A673 (cell line): ENCODE results near the gene TAS1R2. TPM values are rescaled to one million over a fixed set of nuclear protein-coding genes. Genes with fewer than 3 reads are reported as not detected.

ENCODE experiments used
- BruUV-seq: library from RNA; stranded (reverse); fragments of 400-500 nt; replicated peaks from 2 replicates; lab custom pipeline; 2021; lab: Mats Ljungman, UMichigan
- CTCF ChIA-PET: fragments of 300-600 bp; sonication (Branson Sonifier 250); formaldehyde crosslinking; loops from one replicate; lab custom pipeline; 2022; ENCODE audit warnings: antibody characterized with exemption; lab: Charles Lee
- POLR2A ChIA-PET: fragments of 300-600 bp; sonication (Branson Sonifier 250); formaldehyde crosslinking; loops from one replicate; lab custom pipeline; 2022; ENCODE audit warnings: antibody characterized with exemption; ENCODE audit not compliant: low non-redundant PET; lab: Charles Lee
- DNase-seq: peaks from one replicate; pipeline ENCODE4 v3.0.0-alpha.2; 2015; ENCODE audit warnings: low spot score
- H3K27ac ChIP-seq: fragments of 200-600 bp; sonication (generic); 2 replicates; pipeline ENCODE4 v1.5.1; 2016; ENCODE audit warnings: mixed run types, low read depth, mild to moderate bottlenecking, mixed read lengths, antibody characterized with exemption, low read length; ENCODE audit not compliant: poor library complexity, severe bottlenecking
- H3K27me3 ChIP-seq: fragments of 200-600 bp; sonication (generic); replicated peaks from 2 replicates; pipeline ENCODE4 v1.6.1; 2017; ENCODE audit warnings: mixed run types, low read depth, mild to moderate bottlenecking, mixed read lengths, antibody characterized with exemption, low read length; ENCODE audit not compliant: insufficient read depth, poor library complexity
- H3K36me3 ChIP-seq: fragments of 200-600 bp; sonication (generic); 2 replicates; pipeline ENCODE4 v1.6.1; 2016; ENCODE audit warnings: mixed run types, mild to moderate bottlenecking, mixed read lengths, antibody characterized with exemption, low read length; ENCODE audit not compliant: insufficient read depth, poor library complexity, severe bottlenecking
- H3K4me1 ChIP-seq: fragments of 200-600 bp; sonication (generic); 2 replicates; pipeline ENCODE4 v1.6.1; 2017; ENCODE audit warnings: mixed run types, mild to moderate bottlenecking, mixed read lengths, antibody characterized with exemption, low read length; ENCODE audit not compliant: insufficient read depth, poor library complexity, severe bottlenecking
- H3K4me3 ChIP-seq: fragments of 200-600 bp; sonication (generic); 2 replicates; pipeline ENCODE4 v1.5.1; 2016; ENCODE audit warnings: low read depth, mixed run types, mild to moderate bottlenecking, mixed read lengths, low read length; ENCODE audit not compliant: poor library complexity, severe bottlenecking
- H3K9me3 ChIP-seq: fragments of 200-600 bp; sonication (generic); 2 replicates; pipeline ENCODE4 v1.6.1; 2016; ENCODE audit warnings: mixed run types, low read depth, mild to moderate bottlenecking, mixed read lengths, antibody characterized with exemption, low read length; ENCODE audit not compliant: poor library complexity, severe bottlenecking
- EZH2 ChIP-seq: fragments of 200-600 bp; sonication (generic); IDR thresholded peaks from 2 replicates; pipeline ENCODE4 v1.6.1; 2017; ENCODE audit warnings: borderline replicate concordance, low read depth, mild to moderate bottlenecking, mixed read lengths, antibody characterized with exemption, low read length; ENCODE audit not compliant: poor library complexity, severe bottlenecking
- intact Hi-C: fragments of 100-400 bp; cut with micrococcal nuclease; formaldehyde crosslinking; loops from one replicate; pipeline ENCODE4 v1.10.0; 2022; ENCODE audit not compliant: unreplicated experiment
- total RNA-seq: library from RNA; stranded (reverse); gene quantifications from 2 replicates; pipeline ENCODE4 v1.2.3, GENCODE V29; 2021
- TF ChIP-seq, protein P1 (sequence below): fragments of 300-800, 200-600 bp; sonication (generic); conservative IDR thresholded peaks from 2 replicates; pipeline ENCODE4 v1.5.1; 2017; ENCODE audit warnings: low read depth, mild to moderate bottlenecking, antibody characterized with exemption, low read length, moderate library complexity, mixed read lengths

TAS1R2 gene
- total RNA-seq, 1 experiment from 2014 or later: not detected

DNA sequence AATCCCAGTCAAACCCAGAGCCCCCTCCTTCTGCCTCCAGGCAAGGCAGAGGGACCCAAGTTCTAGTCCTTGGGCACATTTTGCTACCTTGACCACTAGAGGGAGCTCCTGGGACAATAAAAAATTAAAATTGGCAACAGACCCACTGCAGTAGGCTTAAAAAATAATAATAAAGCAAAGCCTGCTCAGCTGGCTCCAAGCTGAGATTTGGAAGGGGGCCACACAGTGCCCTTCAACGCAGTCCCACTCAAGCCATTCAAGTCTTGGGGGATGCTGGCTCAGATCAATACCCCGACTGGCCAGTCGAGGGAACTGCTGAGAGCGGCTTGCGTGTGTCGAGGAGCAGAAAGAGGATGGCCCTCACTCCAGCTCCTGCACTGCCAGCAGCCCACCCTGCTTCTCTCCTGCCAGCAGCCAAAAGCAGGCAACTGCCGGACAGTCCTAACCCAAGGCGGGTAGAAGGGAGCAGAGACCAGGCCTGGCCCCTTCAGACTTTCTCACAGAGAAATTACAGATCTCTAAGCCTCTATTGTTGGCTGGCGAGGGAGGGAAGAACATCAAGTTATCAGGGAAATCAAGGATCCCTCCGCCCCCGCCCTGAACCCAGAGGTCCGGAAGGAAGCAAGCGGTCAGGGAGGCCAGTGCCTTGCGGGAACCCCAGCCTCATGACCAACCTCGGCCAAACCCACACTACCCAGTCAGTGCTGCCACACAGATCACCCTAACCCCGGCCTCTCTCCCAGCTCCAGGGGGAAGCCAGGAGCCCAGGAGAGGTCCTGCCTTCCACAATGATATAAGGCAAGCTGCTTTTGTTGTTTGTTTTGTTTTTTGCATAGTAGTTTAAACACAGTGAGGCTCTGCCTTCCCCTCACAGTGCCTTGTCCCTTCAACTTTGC lies 47.8 kb upstream of the TAS1R2 start:
- intact Hi-C loops: loop anchor here (2.0 to 10.0 kb wide), 2 partner anchors 190 to 748 kb away; no protein-coding TSS in a partner anchor
- CTCF ChIA-PET: interaction anchor here (0.6 to 2.1 kb wide), 11 partner anchors 19 to 753 kb away, joined by 3 to 11 read pairs (median 6); partner anchors contain the start of gene IFFO2
- DNase-seq: peak; percentile 80
- POLR2A ChIA-PET: interaction anchor here (0.6 kb wide), 2 partner anchors 104 to 110 kb away, joined by 3 to 5 read pairs; no protein-coding TSS in a partner anchor
- Histone ChIP-seq H3K4me1 (peaks cover 8% of the 10 kb centered on the region), H3K36me3 (peaks cover 12% of the 10 kb centered on the region), H3K4me3 (no peak overlapping the region), H3K9me3 (no peaks in the 10 kb centered on the region), H3K27me3 (no peaks in the 10 kb centered on the region), H3K27ac (peak overlapping the region; percentile 37)
- TF ChIP-seq, protein P1, sequence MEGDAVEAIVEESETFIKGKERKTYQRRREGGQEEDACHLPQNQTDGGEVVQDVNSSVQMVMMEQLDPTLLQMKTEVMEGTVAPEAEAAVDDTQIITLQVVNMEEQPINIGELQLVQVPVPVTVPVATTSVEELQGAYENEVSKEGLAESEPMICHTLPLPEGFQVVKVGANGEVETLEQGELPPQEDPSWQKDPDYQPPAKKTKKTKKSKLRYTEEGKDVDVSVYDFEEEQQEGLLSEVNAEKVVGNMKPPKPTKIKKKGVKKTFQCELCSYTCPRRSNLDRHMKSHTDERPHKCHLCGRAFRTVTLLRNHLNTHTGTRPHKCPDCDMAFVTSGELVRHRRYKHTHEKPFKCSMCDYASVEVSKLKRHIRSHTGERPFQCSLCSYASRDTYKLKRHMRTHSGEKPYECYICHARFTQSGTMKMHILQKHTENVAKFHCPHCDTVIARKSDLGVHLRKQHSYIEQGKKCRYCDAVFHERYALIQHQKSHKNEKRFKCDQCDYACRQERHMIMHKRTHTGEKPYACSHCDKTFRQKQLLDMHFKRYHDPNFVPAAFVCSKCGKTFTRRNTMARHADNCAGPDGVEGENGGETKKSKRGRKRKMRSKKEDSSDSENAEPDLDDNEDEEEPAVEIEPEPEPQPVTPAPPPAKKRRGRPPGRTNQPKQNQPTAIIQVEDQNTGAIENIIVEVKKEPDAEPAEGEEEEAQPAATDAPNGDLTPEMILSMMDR: peak; percentile 93
- TF ChIP-seq EZH2: no peak
- BruUV-seq: no TSS peak

DNA sequence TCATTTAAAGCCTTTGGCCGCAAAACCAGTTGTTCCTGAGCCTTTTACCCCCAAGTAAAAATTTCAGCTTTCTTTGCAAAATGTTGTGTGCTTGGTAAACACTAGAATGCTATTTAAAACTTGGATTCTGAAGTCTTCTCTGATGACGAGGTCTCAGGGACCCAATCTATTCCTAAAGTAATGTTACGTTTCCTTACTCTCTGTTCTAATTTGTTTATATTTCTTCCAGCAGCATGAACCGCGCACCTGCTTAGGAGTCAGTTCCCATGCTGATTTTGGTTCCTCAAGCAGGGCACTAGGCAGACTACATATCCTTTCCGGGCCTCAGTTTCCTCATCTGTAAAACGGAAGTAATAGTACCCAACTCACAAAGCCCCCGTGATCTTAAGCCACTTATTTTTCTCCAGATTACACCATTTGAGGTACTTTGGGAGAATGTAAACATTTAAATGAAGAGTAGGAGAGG lies 43.9 kb upstream of the TAS1R2 start:
- TF ChIP-seq, protein P1: no peak
- no peak for TF ChIP-seq EZH2
- Histone ChIP-seq H3K4me1 (peaks cover 26% of the 10 kb centered on the region), H3K9me3 (no peaks in the 10 kb centered on the region), H3K4me3 (peak overlapping the region; percentile 89), H3K27ac (peak overlapping the region; percentile 95), H3K27me3 (no peaks in the 10 kb centered on the region), H3K36me3 (no peaks in the 10 kb centered on the region)
- POLR2A ChIA-PET: no interaction called here
- intact Hi-C loops: loop anchor here (10.0 kb wide), 1 partner anchor 751 kb away; no protein-coding TSS in a partner anchor
- TSS peak; percentile 88 for BruUV-seq
- no peak for DNase-seq
- CTCF ChIA-PET: interaction anchor here (1.7 to 3.6 kb wide), 2 partner anchors 10 to 19 kb away, joined by 4 to 18 read pairs; no protein-coding TSS in a partner anchor

DNA sequence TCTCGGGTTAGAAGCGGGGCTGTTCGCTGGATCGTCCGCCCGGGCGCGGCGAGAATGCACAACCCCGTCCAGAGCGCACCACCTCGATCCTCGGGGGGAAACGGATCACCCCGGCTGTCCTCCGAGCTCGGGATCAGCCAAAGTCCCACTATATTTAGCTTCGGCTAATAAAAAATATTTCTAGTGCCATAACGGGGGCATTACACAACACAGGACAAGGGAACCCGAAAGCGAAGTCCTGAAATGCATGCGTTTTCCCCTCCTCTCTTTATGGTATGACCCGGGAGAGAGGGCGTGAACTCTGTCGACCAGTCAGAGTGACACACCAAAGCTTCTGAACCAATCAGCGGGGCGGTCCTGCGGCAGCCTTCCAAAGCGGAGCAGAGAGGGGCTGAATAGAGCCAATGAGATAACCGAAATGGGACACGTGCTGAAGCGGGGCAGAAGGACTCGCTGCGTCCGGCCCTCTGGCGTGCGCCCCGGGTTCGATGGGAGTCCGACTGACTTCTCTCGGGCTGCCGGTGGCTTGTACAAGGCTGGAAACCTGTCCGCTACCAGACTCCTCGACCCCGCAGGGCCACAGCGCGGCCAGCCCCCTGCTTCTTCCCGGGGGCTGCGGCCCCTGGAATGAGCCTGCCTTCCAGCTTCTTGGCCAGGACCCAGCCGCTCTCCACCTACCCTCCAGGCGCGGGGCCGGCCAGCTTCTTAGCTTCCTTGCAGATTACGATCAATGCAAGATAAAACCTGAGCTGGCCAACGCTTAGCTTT lies 43.2 kb upstream of the TAS1R2 start, which contains the start of gene ALDH4A1:
ALDH4A1 (minus strand) TSS at position 33 of the 768 bp plus-strand sequence; CDS start at position 1, 32 bp downstream.
- intact Hi-C loops: loop anchor here (10.0 kb wide), 1 partner anchor 752 kb away; no protein-coding TSS in a partner anchor
- no TSS peak for BruUV-seq

More for the DNA sequence above, 43.2 kb upstream of the TAS1R2 start, which contains the start of gene ALDH4A1:
- Histone ChIP-seq H3K4me1 (peaks cover 26% of the 10 kb centered on the region), H3K27ac (peak within 1 kb of the TSS; percentile 95), H3K36me3 (no peaks in the 10 kb centered on the region), H3K27me3 (no peaks in the 10 kb centered on the region), H3K9me3 (no peaks in the 10 kb centered on the region), H3K4me3 (peak within 1 kb of the TSS; percentile 89)
- ChIA-PET CTCF (interaction anchor here (1.7 to 3.6 kb wide), 2 partner anchors 10 to 19 kb away, joined by 4 to 18 read pairs; no protein-coding TSS in a partner anchor), POLR2A (no interaction called here)
- DNase-seq: peak; percentile 99
- TF ChIP-seq, protein P1: no peak
- no peak for TF ChIP-seq EZH2
